ENCODE measurements around the gene CDH5.

DNA sequence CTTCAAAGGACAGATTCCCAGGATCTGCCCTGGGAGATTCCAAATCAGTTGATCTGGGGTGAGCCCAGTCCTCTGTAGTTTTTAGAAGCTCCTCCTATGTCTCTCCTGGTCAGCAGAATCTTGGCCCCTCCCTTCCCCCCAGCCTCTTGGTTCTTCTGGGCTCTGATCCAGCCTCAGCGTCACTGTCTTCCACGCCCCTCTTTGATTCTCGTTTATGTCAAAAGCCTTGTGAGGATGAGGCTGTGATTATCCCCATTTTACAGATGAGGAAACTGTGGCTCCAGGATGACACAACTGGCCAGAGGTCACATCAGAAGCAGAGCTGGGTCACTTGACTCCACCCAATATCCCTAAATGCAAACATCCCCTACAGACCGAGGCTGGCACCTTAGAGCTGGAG lies 840 bp upstream of the CDH5 start:
- TF ChIP-seq EZH2 (IDR thresholded peaks at IDR 0.05): no peak
- TF ChIP-seq POLR2AphosphoS5 (IDR thresholded peaks at IDR 0.05; ENCODE audit: borderline replicate concordance, low read depth, low read length): no peak
